ENCODE measurements around the gene INAVA. TPM values are rescaled to one million over a fixed set of nuclear protein-coding genes. Genes with fewer than 3 reads are reported as not detected.

The INAVA gene
- total RNA-seq, 6 donors from 2014 or later = 8.9 to 21.0 (median 16.3) TPM

- Histone ChIP-seq H3K27ac (peak overlapping the region in 1 of 4 donors; percentile 12), H3K27me3 (peaks cover 0 to 3% (median 0%) of the 10 kb centered on the region in 4 donors), H3K36me3 (no peaks in the 10 kb centered on the region), H3K4me1 (peaks cover 13 to 30% (median 21%) of the 10 kb centered on the region in 4 donors), H3K4me3 (peak overlapping the region in 2 of 4 donors; percentile 5 to 13), H3K9me3 (no peaks in the 10 kb centered on the region)
- peak in 1 of 2 donors; percentile 48 for DNase-seq
- WGBS, 2 donors = 27 to 36% methylated on average over 5 to 6 of the region's 7 CpGs
- peak; percentile 17 to 52 for ATAC-seq (ENCODE audit: low FRiP score in 2 of 2)
- TF ChIP-seq POLR2A (IDR thresholded peaks at IDR 0.05) = no peak
- no peak for TF ChIP-seq EP300 (IDR thresholded peaks at IDR 0.05)
- peak in 1 of 2 donors; percentile 20 for TF ChIP-seq POLR2AphosphoS5 (IDR thresholded peaks at IDR 0.05)
- no peak for TF ChIP-seq CTCF (IDR thresholded peaks at IDR 0.05)
Observed at GRCh38 chr1:200888349-200888838, 6.3 kb upstream of the INAVA start.

GRCh38 chr1:200889571-200889970 lies 5.1 kb upstream of the INAVA start:
- no peaks in the 10 kb centered on the region for H3K36me3 ChIP-seq
- no peak for ATAC-seq (ENCODE audit: low FRiP score in 2 of 2)
- no peak for DNase-seq

GRCh38 chr1:200890027-200890426 lies 4.7 kb upstream of the INAVA start:
- Histone ChIP-seq H3K4me3 (no peak overlapping the region), H3K27ac (no peak overlapping the region), H3K4me1 (peaks cover 13 to 30% (median 21%) of the 10 kb centered on the region in 4 donors), H3K27me3 (peaks cover 0 to 3% (median 0%) of the 10 kb centered on the region in 4 donors), H3K9me3 (no peaks in the 10 kb centered on the region), H3K36me3 (no peaks in the 10 kb centered on the region)
- no peak for ATAC-seq (ENCODE audit: low FRiP score in 2 of 2)
- TF ChIP-seq CTCF (IDR thresholded peaks at IDR 0.05) (no peak), POLR2AphosphoS5 (IDR thresholded peaks at IDR 0.05) (no peak), EP300 (IDR thresholded peaks at IDR 0.05) (no peak), POLR2A (IDR thresholded peaks at IDR 0.05) (no peak)
- WGBS, 2 donors = 95 to 96% methylated on average over 14 to 15 of the region's 15 CpGs
- no peak for DNase-seq

More at GRCh38 chr1:200889571-200889970, 5.1 kb upstream of the INAVA start:
- Histone ChIP-seq H3K4me3 (no peak overlapping the region), H3K27me3 (peaks cover 0 to 3% (median 0%) of the 10 kb centered on the region in 4 donors), H3K27ac (no peak overlapping the region), H3K4me1 (peaks cover 13 to 30% (median 21%) of the 10 kb centered on the region in 4 donors), H3K9me3 (no peaks in the 10 kb centered on the region)
- WGBS, 2 donors = 84 to 90% methylated on average over 2 of the region's 2 CpGs
- TF ChIP-seq POLR2A (IDR thresholded peaks at IDR 0.05) = no peak
- no peak for TF ChIP-seq POLR2AphosphoS5 (IDR thresholded peaks at IDR 0.05)
- no peak for TF ChIP-seq EP300 (IDR thresholded peaks at IDR 0.05)
- TF ChIP-seq CTCF (IDR thresholded peaks at IDR 0.05) = no peak

- DNase-seq (peak in 1 of 2 donors; percentile 89), ATAC-seq (ENCODE audit: low FRiP score in 2 of 2) (peak in 1 of 2 donors; percentile 62)
- Histone ChIP-seq H3K27ac (peak overlapping the region in 2 of 4 donors; percentile 27 to 71), H3K36me3 (no peaks in the 10 kb centered on the region), H3K4me1 (peaks cover 13 to 30% (median 22%) of the 10 kb centered on the region in 4 donors), H3K27me3 (peaks cover 0 to 3% (median 0%) of the 10 kb centered on the region in 4 donors), H3K9me3 (no peaks in the 10 kb centered on the region), H3K4me3 (peak overlapping the region; percentile 31 to 61 (median 48))
- 3 to 5% methylated on average over 52 to 60 of the region's 72 CpGs for WGBS, 2 donors
- TF ChIP-seq POLR2AphosphoS5 (IDR thresholded peaks at IDR 0.05) (no peak), EP300 (IDR thresholded peaks at IDR 0.05) (no peak), CTCF (IDR thresholded peaks at IDR 0.05) (peak in 3 of 6 experiments; percentile 14 to 35 (median 27)), POLR2A (IDR thresholded peaks at IDR 0.05) (no peak)
Observed at GRCh38 chr1:200890818-200891773, 3.6 kb upstream of the INAVA start.

All from upper lobe of left lung (tissue), 6 donors.